H54 (cell line): ENCODE data around the gene THSD7B.
A peak's percentile ranks its signal among the peaks of the same experiment; 100 is the strongest.

Experiments used
- DNase-seq: peaks from one replicate; pipeline ENCODE4 v3.0.0; 2011; ENCODE audit warnings: low spot score, mixed read lengths; ENCODE audit not compliant: insufficient read length
- FAIRE-seq: peaks from 3 replicates; lab custom pipeline; 2011; peaks lifted over from hg19 to GRCh38; lab: Jason Lieb, UNC
- POLR2A ChIP-seq: IDR thresholded peaks from 2 replicates; pipeline ENCODE4 v1.6.1; 2011; ENCODE audit warnings: low read depth, mild to moderate bottlenecking, low read length

Gene THSD7B

GRCh38 chr2:137205324-137205723 lies 440.0 kb downstream of the THSD7B start:
- no peak for FAIRE-seq
- DNase-seq: no peak
- no peak for TF ChIP-seq POLR2A

- FAIRE-seq (no peak), DNase-seq (no peak)
- TF ChIP-seq POLR2A: no peak
These were observed 440.7 kb downstream of the THSD7B start for GRCh38 chr2:137206069-137206468.

DNA sequence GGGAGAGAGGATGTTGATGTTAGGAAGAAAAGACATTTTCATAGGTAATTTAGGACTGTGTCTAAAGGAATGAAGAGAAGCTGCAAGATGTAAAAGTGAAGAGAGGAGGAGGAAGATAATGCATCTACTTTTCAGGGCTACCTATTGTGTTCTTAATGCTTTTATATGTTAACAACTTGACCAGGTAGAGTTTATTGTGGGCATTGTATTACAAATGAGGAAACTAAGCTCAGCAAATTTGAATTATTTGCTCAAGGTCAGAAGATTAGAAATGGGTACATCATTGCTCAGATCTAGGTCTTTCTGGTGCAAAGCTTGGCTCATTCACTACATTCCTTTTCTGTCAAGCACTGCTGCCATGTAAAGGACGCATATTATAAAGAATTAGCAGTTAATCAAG lies 441.7 kb downstream of the THSD7B start:
- no peak for TF ChIP-seq POLR2A
- DNase-seq (no peak), FAIRE-seq (no peak)

DNA sequence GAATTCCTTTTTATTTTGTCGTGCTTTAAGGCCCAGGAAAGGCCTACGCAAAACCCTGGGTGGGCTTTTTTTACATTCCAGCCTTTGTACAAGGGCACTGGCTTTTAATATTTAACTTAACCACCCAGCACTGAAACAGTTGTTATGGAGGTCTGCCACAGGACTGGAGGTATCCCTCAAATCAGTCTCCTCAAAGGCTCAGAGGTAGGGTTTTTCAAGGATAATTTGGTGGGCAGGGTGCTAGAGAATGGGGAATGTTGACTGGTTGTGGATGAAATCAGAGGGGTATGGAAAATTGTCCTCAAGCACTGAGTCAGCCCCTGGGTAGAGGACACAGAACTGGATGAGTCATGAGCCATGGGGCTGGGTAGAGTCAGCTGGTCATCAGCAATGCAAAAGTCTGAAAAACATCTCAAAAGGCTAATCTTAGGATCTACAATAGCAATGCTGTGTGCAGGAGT lies 443.1 kb downstream of the THSD7B start:
- no peak for FAIRE-seq
- DNase-seq: no peak
- TF ChIP-seq POLR2A: no peak

GRCh38 chr2:137210039-137210438 lies 444.7 kb downstream of the THSD7B start:
- DNase-seq: no peak
- no peak for FAIRE-seq
- no peak for TF ChIP-seq POLR2A

DNA sequence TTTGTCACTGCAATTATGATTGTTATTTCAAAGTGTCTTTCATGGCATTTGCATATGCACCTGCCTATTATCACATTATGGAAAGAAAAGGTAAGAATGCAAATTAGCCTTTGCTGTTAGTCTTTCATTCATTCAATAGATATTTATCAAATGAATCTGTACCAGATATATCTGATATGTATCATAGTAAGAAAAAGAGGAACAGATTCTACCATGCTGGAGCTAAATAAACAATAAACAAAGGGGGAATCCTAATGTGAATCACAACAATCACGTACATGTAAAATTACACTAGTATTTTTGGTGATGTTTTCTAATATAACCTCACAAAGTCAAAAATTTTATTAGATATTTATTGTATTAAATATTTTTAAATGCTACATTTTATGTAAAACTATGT lies 446.4 kb downstream of the THSD7B start:
- FAIRE-seq: no peak
- no peak for DNase-seq
- no peak for TF ChIP-seq POLR2A

GRCh38 chr2:137220438-137220993 lies 455.2 kb downstream of the THSD7B start:
- FAIRE-seq (no peak), DNase-seq (no peak)
- TF ChIP-seq POLR2A: no peak

DNA sequence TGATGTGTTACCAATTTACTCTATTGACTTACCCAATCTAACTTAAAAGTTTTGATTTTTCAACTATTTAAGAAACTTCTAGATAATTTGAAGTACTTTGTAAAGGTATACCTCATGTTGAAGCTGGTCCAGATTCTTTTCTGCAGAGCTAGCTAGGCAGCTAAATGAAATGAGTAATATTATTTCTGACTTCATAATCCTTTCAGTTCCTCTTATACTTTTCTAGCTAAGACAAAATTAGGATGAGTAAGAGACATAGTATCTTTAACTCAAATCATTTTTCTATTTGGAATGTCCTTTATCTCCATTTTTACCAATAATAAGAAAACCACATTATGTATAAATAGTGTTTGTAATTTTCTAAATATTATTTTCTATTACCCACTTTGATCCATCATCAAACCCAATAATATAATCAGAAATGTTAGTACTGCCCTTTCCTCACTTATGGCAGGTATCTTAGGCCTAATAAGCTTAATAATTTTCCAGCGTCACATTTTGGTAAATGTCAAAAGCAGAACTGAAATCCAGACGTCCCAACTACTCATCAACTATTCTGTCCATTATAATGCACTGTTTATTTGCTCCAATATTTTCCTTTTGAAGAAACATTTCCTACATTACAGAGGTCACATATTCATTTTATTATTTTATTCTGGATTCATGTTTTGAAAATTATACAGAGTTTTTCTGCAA lies 456.6 kb downstream of the THSD7B start:
- FAIRE-seq: no peak
- no peak for TF ChIP-seq POLR2A
- DNase-seq: no peak

DNA sequence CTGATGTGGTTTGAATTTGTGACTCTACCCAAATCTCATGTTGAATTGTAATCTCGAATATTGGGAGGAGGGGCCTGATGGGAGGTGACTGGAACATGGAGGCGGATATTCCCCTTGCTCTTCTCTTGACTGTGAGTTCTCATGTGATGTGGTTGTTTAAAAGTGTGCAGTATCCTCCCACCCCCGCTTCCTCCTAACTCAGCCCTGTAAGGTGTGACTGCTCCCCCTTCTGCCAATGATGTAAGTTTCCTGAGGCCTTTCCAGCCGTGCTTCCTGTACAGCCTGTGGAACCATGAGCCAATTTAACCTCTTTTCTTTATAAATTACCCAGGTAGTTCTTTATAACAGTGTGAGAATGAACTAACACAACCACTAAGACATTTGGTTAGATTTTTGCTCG lies 458.4 kb downstream of the THSD7B start:
- no peak for FAIRE-seq
- TF ChIP-seq POLR2A: no peak
- DNase-seq: no peak

DNA sequence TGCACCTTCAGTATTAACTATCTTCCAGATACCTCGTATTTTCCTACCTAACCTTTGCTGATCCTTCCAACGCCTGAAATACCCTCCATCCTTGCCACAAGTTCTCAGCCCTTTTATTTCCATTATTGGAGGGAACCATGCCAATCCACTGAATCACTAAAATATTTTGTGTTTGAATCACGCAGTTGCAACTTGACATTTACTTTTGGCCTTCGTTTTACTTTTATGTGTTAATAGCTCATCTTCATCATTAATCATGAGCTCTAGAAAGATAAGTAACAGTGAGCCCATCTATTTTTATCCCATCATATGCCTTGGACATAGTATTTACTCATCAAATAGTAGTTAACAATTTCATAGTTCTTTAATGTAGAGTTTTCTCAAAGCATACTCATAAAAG lies 463.2 kb downstream of the THSD7B start:
- no peak for DNase-seq
- FAIRE-seq: peak; percentile 38

GRCh38 chr2:137229834-137230233 lies 464.5 kb downstream of the THSD7B start:
- FAIRE-seq: no peak
- no peak for TF ChIP-seq POLR2A
- DNase-seq: no peak

More for the DNA sequence above, 463.2 kb downstream of the THSD7B start:
- TF ChIP-seq POLR2A: no peak

- FAIRE-seq (no peak), DNase-seq (no peak)
- no peak for TF ChIP-seq POLR2A
These were observed 466.3 kb downstream of the THSD7B start for GRCh38 chr2:137231628-137232027.

- DNase-seq (no peak), FAIRE-seq (no peak)
- no peak for TF ChIP-seq POLR2A
These were observed 466.7 kb downstream of the THSD7B start for GRCh38 chr2:137232076-137232475.

DNA sequence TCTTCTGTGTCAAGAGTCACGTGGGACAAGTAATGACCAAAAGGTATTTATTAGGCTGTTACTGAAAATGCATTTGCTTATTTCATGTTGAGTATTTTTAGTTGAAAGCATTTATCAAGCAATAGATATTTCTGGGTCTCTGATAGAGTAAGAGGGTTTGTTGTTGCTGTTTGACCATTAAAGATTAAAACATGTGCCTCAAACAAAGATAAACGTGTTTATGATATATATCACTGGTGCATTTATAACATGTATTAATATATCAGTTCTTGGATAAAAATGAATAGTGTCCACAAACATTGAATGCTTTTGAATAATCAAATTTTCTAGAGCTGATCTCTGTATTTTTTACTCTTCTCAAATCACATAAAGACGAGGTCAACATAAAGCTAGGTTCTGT lies 467.7 kb downstream of the THSD7B start:
- no peak for DNase-seq
- no peak for FAIRE-seq
- no peak for TF ChIP-seq POLR2A

GRCh38 chr2:137237055-137237454 lies 471.7 kb downstream of the THSD7B start:
- no peak for TF ChIP-seq POLR2A
- FAIRE-seq (no peak), DNase-seq (no peak)
